Measurements from ENCODE around the gene YWHAG. TPM values are rescaled to one million over a fixed set of nuclear protein-coding genes. Genes with fewer than 3 reads are reported as not detected.
A peak's percentile ranks its signal among the peaks of the same experiment; 100 is the strongest.
"Not testable (repeated sequence)": the region's sequence is repeated elsewhere in the genome, so short reads cannot be mapped to it uniquely, and the experiment has no call there.

The YWHAG gene
- total and polyA plus RNA-seq, 11 donors = 85.5 to 282 (median 189) TPM

- Histone ChIP-seq H3K27me3 (no peaks in the 10 kb centered on the region), H3K27ac (peak overlapping the region; percentile 59 to 95 (median 88)), H3K36me3 (no peaks in the 10 kb centered on the region), H3K4me3 (peak overlapping the region in 10 of 12 donors; percentile 59 to 81 (median 72)), H3K9me3 (no peaks in the 10 kb centered on the region), H3K4me1 (peaks cover 0 to 36% (median 18%) of the 10 kb centered on the region in 12 donors)
- intact Hi-C loops (cut with DNase I) = loop anchor here in 1 of 10 donors (5.0 kb wide), 1 partner anchor 35 kb away; the partner anchor contains the start of gene YWHAG
- TF ChIP-seq POLR2A (IDR thresholded peaks at IDR 0.05) = no peak
- TF ChIP-seq, protein P1, sequence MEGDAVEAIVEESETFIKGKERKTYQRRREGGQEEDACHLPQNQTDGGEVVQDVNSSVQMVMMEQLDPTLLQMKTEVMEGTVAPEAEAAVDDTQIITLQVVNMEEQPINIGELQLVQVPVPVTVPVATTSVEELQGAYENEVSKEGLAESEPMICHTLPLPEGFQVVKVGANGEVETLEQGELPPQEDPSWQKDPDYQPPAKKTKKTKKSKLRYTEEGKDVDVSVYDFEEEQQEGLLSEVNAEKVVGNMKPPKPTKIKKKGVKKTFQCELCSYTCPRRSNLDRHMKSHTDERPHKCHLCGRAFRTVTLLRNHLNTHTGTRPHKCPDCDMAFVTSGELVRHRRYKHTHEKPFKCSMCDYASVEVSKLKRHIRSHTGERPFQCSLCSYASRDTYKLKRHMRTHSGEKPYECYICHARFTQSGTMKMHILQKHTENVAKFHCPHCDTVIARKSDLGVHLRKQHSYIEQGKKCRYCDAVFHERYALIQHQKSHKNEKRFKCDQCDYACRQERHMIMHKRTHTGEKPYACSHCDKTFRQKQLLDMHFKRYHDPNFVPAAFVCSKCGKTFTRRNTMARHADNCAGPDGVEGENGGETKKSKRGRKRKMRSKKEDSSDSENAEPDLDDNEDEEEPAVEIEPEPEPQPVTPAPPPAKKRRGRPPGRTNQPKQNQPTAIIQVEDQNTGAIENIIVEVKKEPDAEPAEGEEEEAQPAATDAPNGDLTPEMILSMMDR (IDR thresholded peaks at IDR 0.05) = no peak
- peak in 1 of 4 donors; percentile 7 for ATAC-seq
- 42 to 59% (median 50%) methylated on average over 9 to 12 of the region's 12 CpGs for WGBS, 4 donors
- no peak for DNase-seq
Observed at GRCh38 chr7:76392531-76393115, 33.8 kb upstream of the YWHAG start.

GRCh38 chr7:76390092-76390491 lies 31.3 kb upstream of the YWHAG start:
- Histone ChIP-seq H3K36me3 (no peaks in the 10 kb centered on the region), H3K27ac (no peak overlapping the region), H3K27me3 (no peaks in the 10 kb centered on the region), H3K4me3 (no peak overlapping the region), H3K4me1 (peaks cover 0 to 26% (median 11%) of the 10 kb centered on the region in 12 donors), H3K9me3 (no peaks in the 10 kb centered on the region)
- no peak for TF ChIP-seq POLR2A (IDR thresholded peaks at IDR 0.05)
- TF ChIP-seq, protein P1 (IDR thresholded peaks at IDR 0.05) = no peak
- ATAC-seq (no peak), DNase-seq (no peak)
- 96 to 97% (median 97%) methylated on average over 6 to 13 of the region's 13 CpGs for WGBS, 4 donors
- intact Hi-C loops (cut with DNase I) = loop anchor here in 1 of 10 donors (5.0 kb wide), 1 partner anchor 33 kb away; the partner anchor contains the start of gene YWHAG

GRCh38 chr7:76387789-76388188 lies 29.0 kb upstream of the YWHAG start:
- H3K27ac ChIP-seq; ATAC-seq; H3K27me3 ChIP-seq; H3K9me3 ChIP-seq; H3K4me3 ChIP-seq; DNase-seq; intact Hi-C loops (cut with DNase I); H3K36me3 ChIP-seq: not testable (repeated sequence)
- whole genome bisulfite sequencing, 4 donors = 96 to 98% (median 98%) methylated on average over 6 of the region's 6 CpGs
- H3K4me1 ChIP-seq = peaks cover 0 to 18% (median 6%) of the 10 kb centered on the region in 12 donors

DNA sequence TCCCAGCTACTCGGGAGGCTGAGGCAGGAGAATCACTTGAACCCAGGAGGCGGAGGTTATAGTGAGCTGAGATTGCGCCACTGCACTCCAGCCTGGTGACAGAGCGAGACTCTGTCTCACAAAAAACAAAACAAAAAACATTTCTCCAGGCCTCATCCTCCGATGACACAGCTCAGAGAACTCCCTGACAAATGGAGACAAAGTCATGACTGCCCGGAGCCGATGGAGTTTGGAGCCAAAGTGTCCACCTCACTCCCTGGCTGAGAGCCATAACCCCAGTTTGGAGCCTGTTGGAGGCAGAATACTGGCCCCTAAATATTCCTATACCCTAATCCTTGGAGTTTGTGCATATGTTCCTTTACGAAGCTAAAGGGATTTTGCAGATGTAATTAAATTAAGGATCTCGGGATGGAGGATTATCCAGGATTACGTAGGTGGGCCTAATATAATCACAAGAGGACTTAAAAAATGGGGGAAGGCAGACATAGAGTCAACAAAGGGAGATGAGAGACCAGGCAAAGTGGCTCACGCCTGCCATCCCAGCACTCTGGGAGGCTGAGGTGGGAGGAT lies 28.0 kb upstream of the YWHAG start:
- DNase-seq (no peak), ATAC-seq (no peak)
- H3K4me1 ChIP-seq = peaks cover 0 to 14% (median 3%) of the 10 kb centered on the region in 12 donors
- H3K27ac ChIP-seq = no peak overlapping the region
- no peaks in the 10 kb centered on the region for H3K36me3 ChIP-seq
- 83 to 88% (median 84%) methylated on average over 10 to 11 of the region's 11 CpGs for WGBS, 4 donors
- TF ChIP-seq POLR2A (IDR thresholded peaks at IDR 0.05) = no peak
- TF ChIP-seq, protein P1 (IDR thresholded peaks at IDR 0.05) = no peak
- intact Hi-C loops (cut with DNase I) = no loop called here
- no peak overlapping the region for H3K4me3 ChIP-seq
- H3K27me3 ChIP-seq = no peaks in the 10 kb centered on the region
- no peaks in the 10 kb centered on the region for H3K9me3 ChIP-seq

All from heart left ventricle (tissue), 16 donors.